ENCODE measurements around the gene FNDC3B.
A peak's percentile ranks its signal among the peaks of the same experiment; 100 is the strongest.

The FNDC3B gene

GRCh38 chr3:172140499-172141391 lies 101.4 kb downstream of the FNDC3B start:
- TF ChIP-seq, protein P1, sequence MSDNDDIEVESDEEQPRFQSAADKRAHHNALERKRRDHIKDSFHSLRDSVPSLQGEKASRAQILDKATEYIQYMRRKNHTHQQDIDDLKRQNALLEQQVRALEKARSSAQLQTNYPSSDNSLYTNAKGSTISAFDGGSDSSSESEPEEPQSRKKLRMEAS (IDR thresholded peaks at IDR 0.05; ENCODE audit: low read depth, low read length), result peak; percentile 18; the same call in 1 of the 2 replicates
- TF ChIP-seq CTCF (IDR thresholded peaks at IDR 0.05; ENCODE audit: low read depth, low read length), result no peak
- DNase-seq (ENCODE audit: low read depth), result peak; percentile 62
- no peak overlapping the region for H3K4me3 ChIP-seq (ENCODE audit: low read depth, low read length)

DNA sequence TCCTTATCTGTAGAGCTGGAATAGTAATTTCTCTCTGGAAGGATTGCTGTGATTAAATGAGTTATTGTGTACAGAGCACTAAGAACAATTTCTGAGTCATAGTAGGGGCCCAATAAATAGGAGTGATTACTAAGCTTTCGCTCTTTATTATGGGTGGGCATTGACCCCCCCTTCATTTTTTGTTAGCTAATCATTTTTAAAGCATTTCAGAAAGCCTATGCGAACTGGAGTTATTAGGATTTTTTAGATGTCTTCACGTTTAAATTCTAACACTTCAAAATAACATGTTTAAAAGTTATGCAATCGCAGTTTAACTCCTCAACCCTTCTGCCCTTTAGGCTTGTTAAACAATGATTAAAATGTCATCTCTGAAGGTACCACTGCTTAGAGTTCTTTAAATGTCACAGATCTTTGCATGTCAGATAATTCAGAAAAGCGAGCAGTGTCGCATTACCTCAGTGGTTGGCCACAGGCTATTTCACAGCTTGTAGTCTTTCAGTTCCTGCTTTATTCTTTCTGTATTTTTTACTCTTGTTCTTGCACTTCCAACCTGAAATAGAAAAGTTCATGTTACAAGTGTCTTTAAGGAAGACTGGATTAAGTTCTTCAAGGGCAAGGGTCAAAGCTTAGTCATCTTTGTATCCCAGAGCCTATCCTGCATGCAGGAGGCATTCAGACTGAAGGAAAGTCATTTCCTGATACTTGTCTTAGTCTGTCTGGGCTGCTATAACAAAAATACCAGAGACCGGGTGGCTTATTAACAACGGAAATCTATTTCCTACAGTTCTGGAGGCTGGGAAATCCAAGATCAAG lies 102.9 kb downstream of the FNDC3B start:
- no peak for TF ChIP-seq POLR2A (IDR thresholded peaks at IDR 0.05; ENCODE audit: extremely low read depth, insufficient read length)
- no peak for TF ChIP-seq CTCF (IDR thresholded peaks at IDR 0.05; ENCODE audit: low read depth, low read length)
- no peak for TF ChIP-seq MYC (IDR thresholded peaks at IDR 0.05; ENCODE audit: low read depth, low read length)
- TF ChIP-seq, protein P1 (IDR thresholded peaks at IDR 0.05; ENCODE audit: low read depth, low read length), result no peak
- DNase-seq (ENCODE audit: low read depth), result peak; percentile 48
- no peak overlapping the region for H3K4me3 ChIP-seq (ENCODE audit: low read depth, low read length)

- no peak for DNase-seq (ENCODE audit: low read depth)
- TF ChIP-seq, protein P1 (IDR thresholded peaks at IDR 0.05; ENCODE audit: low read depth, low read length), result no peak
- TF ChIP-seq MYC (IDR thresholded peaks at IDR 0.05; ENCODE audit: low read depth, low read length) (no peak), CTCF (IDR thresholded peaks at IDR 0.05; ENCODE audit: low read depth, low read length) (no peak)
- H3K4me3 ChIP-seq (ENCODE audit: low read depth, low read length), result no peak overlapping the region
These were observed 103.6 kb downstream of the FNDC3B start for GRCh38 chr3:172142864-172143451.

DNA sequence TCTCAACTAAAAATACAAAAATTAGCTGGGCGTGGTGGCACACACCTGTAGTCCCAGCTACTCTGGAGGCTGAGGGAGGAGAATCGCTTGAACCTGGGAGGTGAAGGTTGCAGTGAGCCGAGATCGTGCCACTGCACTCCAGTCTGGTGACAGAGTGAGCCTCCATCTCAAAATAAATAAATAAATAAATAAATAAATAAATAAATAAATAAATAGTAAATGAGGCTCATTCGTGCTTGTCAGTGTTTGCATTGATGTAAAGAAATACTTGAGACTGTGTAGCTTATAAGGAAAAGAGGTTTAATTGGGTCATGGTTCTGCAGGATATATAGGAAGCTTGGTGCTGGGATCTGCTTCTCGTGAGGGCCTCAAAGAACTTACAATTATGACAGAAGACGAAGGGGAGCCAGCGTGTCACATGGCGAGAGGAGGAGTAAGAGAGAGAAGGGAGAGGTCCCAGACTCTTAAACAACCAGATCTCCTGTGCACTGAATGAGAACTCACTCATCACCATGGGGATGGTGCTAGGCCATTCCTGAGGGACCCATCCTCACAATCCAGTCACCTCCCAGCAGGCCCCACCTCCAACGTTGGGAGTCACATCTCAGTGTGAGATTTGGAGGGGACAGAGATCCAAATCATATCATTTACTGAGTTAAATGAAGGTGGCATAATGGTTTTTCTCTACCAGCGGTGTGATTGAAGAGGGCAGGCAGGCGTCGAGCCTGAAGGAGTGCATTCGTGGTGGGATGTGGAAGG lies 104.5 kb downstream of the FNDC3B start:
- H3K4me3 ChIP-seq (ENCODE audit: low read depth, low read length), result no peak overlapping the region
- DNase-seq (ENCODE audit: low read depth), result no peak
- TF ChIP-seq CTCF (IDR thresholded peaks at IDR 0.05; ENCODE audit: low read depth, low read length), result no peak
- TF ChIP-seq, protein P1 (IDR thresholded peaks at IDR 0.05; ENCODE audit: low read depth, low read length), result no peak
- TF ChIP-seq MYC (IDR thresholded peaks at IDR 0.05; ENCODE audit: low read depth, low read length), result no peak
- TF ChIP-seq POLR2A (IDR thresholded peaks at IDR 0.05; ENCODE audit: extremely low read depth, insufficient read length), result no peak

- no peak for TF ChIP-seq CTCF (IDR thresholded peaks at IDR 0.05; ENCODE audit: low read depth, low read length)
- TF ChIP-seq POLR2A (IDR thresholded peaks at IDR 0.05; ENCODE audit: extremely low read depth, insufficient read length), result no peak
- no peak for TF ChIP-seq MYC (IDR thresholded peaks at IDR 0.05; ENCODE audit: low read depth, low read length)
- TF ChIP-seq, protein P1 (IDR thresholded peaks at IDR 0.05; ENCODE audit: low read depth, low read length), result no peak
- no peak overlapping the region for H3K4me3 ChIP-seq (ENCODE audit: low read depth, low read length)
- no peak for DNase-seq (ENCODE audit: low read depth)
These were observed 105.2 kb downstream of the FNDC3B start for GRCh38 chr3:172144601-172145000.
